GM12878 (cell line): ENCODE results near the gene FEN1. TPM values are rescaled to one million over a fixed set of nuclear protein-coding genes. Genes with fewer than 3 reads are reported as not detected.

Source experiments
- BCL11A ChIP-seq: IDR thresholded peaks from 2 replicates; pipeline ENCODE4 v1.6.1; 2011; ENCODE audit warnings: low read depth, low read length
- CHD4 ChIP-seq: fragments of 200-600 bp; sonication (generic); IDR thresholded peaks from 2 replicates; pipeline ENCODE4 v1.6.1; 2016; ENCODE audit warnings: mild to moderate bottlenecking
- CUX1 ChIP-seq: IDR thresholded peaks from 2 replicates; pipeline ENCODE4 v1.6.1; 2012; ENCODE audit warnings: improper control_type of control experiment, low read depth, low read length; ENCODE audit not compliant: insufficient replicate concordance
- ELK1 ChIP-seq: IDR thresholded peaks from 2 replicates; pipeline ENCODE4 v1.6.1; 2012; ENCODE audit warnings: low read depth, low read length, improper control_type of control experiment
- EP300 ChIP-seq, 2 experiments: fragments of 150-350 bp in 1 of 2; IDR thresholded peaks; 2 replicates each; pipeline ENCODE4 v1.6.1; 2011 to 2012; ENCODE audit warnings: low read depth in 2 of 2, low read length in 2 of 2, borderline replicate concordance in 1 of 2, improper control_type of control experiment in 1 of 2, inconsistent platforms in 1 of 2; ENCODE audit not compliant: control insufficient read depth in 1 of 2
- FOS ChIP-seq: IDR thresholded peaks from 3 replicates; pipeline ENCODE4 v1.6.1; 2011; ENCODE audit warnings: borderline replicate concordance; ENCODE audit not compliant: insufficient read length; ENCODE audit errors: extremely low read depth
- FOXM1 ChIP-seq: IDR thresholded peaks from 2 replicates; pipeline ENCODE4 v1.6.1; 2012; ENCODE audit warnings: low read depth, mild to moderate bottlenecking, inconsistent platforms, low read length, moderate library complexity
- GATAD2B ChIP-seq: fragments of 450-650 bp; conservative IDR thresholded peaks from 2 replicates; pipeline ENCODE4 v1.6.1; 2017; ENCODE audit warnings: low read depth, mild to moderate bottlenecking, moderate library complexity
- HDGF ChIP-seq: fragments of 450-650 bp; IDR thresholded peaks from 2 replicates; pipeline ENCODE4 v1.6.1; 2016; ENCODE audit warnings: antibody characterized with exemption
- JUNB ChIP-seq: IDR thresholded peaks from 2 replicates; pipeline ENCODE4 v1.6.1; 2016; ENCODE audit warnings: antibody characterized with exemption, mild to moderate bottlenecking
- MYB ChIP-seq: fragments of 150-350 bp; IDR thresholded peaks from 2 replicates; pipeline ENCODE4 v1.6.1; 2014; ENCODE audit warnings: mild to moderate bottlenecking, low read depth, low read length, borderline replicate concordance
- PAX5 ChIP-seq: IDR thresholded peaks from 2 replicates; pipeline ENCODE4 v1.6.1; 2011; ENCODE audit warnings: low read depth, low read length, borderline replicate concordance
- PML ChIP-seq: IDR thresholded peaks from 2 replicates; pipeline ENCODE4 v1.6.1; 2012; ENCODE audit warnings: low read length, inconsistent platforms
- POLR2AphosphoS5 ChIP-seq: IDR thresholded peaks from 2 replicates; pipeline ENCODE4 v1.6.1; 2011; ENCODE audit warnings: mild to moderate bottlenecking, low read length, inconsistent platforms
- RBBP5 ChIP-seq: fragments of 200-600 bp; sonication (generic); conservative IDR thresholded peaks from 2 replicates; pipeline ENCODE4 v1.6.1; 2016
- RCOR1 ChIP-seq: conservative IDR thresholded peaks from 2 replicates; pipeline ENCODE4 v1.6.1; 2012; ENCODE audit warnings: low read depth, low read length, improper control_type of control experiment
- SREBF1 ChIP-seq: IDR thresholded peaks from 2 replicates; pipeline ENCODE4 v1.6.1; 2012; ENCODE audit warnings: mild to moderate bottlenecking, low read length
- SRF ChIP-seq, 2 experiments: IDR thresholded peaks; 2 replicates each; pipeline ENCODE4 v1.6.1; 2011; ENCODE audit warnings: low read depth in 2 of 2, low read length in 2 of 2, mild to moderate bottlenecking in 1 of 2, moderate library complexity in 1 of 2
- SUZ12 ChIP-seq: fragments of 200-600 bp; sonication (generic); IDR thresholded peaks from one replicate; pipeline ENCODE4 v1.6.1; 2018; ENCODE audit warnings: antibody characterized with exemption, mild to moderate bottlenecking; ENCODE audit not compliant: unreplicated experiment
- TARDBP ChIP-seq: IDR thresholded peaks from 2 replicates; pipeline ENCODE4 v1.6.1; 2016; ENCODE audit warnings: borderline replicate concordance
- TBL1XR1 ChIP-seq: IDR thresholded peaks from 2 replicates; pipeline ENCODE4 v1.6.1; 2012; ENCODE audit warnings: low read depth, low read length, improper control_type of control experiment
- USF2 ChIP-seq: IDR thresholded peaks from 2 replicates; pipeline ENCODE4 v1.6.1; 2011; ENCODE audit warnings: low read depth, low read length, improper control_type of control experiment, borderline replicate concordance
- ZBED1 ChIP-seq: IDR thresholded peaks from 2 replicates; pipeline ENCODE4 v1.6.1; 2016; ENCODE audit warnings: borderline replicate concordance
- ZNF217 ChIP-seq: fragments of 450-650 bp; IDR thresholded peaks from 2 replicates; pipeline ENCODE4 v1.6.1; 2017; ENCODE audit warnings: antibody characterized with exemption, mild to moderate bottlenecking
- ZZZ3 ChIP-seq: IDR thresholded peaks from 2 replicates; pipeline ENCODE4 v1.6.1; 2011; ENCODE audit warnings: low read depth; ENCODE audit not compliant: control insufficient read depth, insufficient read length
- polyA plus RNA-seq, 11 experiments: library from polyadenylated mRNA; depleted of rRNA in 4 of 11; unstranded in 6 of 11; stranded (reverse) in 5 of 11; fragments of >200 nt; fragmentation: Nextera tagmentation in 4 of 11; fragmentation: Illumina TruSeq in 1 of 11; extraction: Ambion mirVana in 4 of 11; extraction: Trizol in 1 of 11; gene quantifications; 1 replicate in 1 of 11; 2 replicates in 10 of 11; pipeline versions ENCODE4 v1.2.1 to v1.2.3, GENCODE V29; 2011 to 2016; ENCODE audit warnings: inconsistent platforms in 2 of 11, missing spikeins in 2 of 11, low read depth in 1 of 11
- total RNA-seq, 4 experiments: library from RNA; depleted of rRNA in 3 of 4; stranded (reverse); fragments of >200 nt in 3 of 4; fragmentation: Illumina TruSeq in 1 of 4; extraction: Trizol in 1 of 4; gene quantifications; 2 replicates each; pipeline versions ENCODE4 v1.2.1 to v1.2.3, GENCODE V29; 2013 to 2021

The FEN1 gene
- total and polyA plus RNA-seq, 10 of the 15 experiments (the other 5 are each of a cell fraction or from before 2014, with no cell fraction given), result 54.8 to 282 (median 125) TPM

- 0 out of 2 replicates have a peak, but pooled peaks have one; percentile 34 for TF ChIP-seq ZNF217
- TF ChIP-seq SRF (IDR thresholded peaks at IDR 0.05; ENCODE audit: low read depth in 2 of 2, low read length in 2 of 2), result no peak
- TF ChIP-seq SREBF1, result no peak
- 0 out of 2 replicates have a peak, but pooled peaks have one; percentile 44 for TF ChIP-seq ELK1
- peak; percentile 40; the same call in 1 of the 2 replicates for TF ChIP-seq PAX5
- no peak for TF ChIP-seq CHD4
- TF ChIP-seq PML, result no peak
- TF ChIP-seq FOS, result no peak
- 0 out of 2 replicates have a peak, but pooled peaks have one; percentile 24 for TF ChIP-seq JUNB
- no peak for TF ChIP-seq USF2
- no peak for TF ChIP-seq SUZ12
- no peak for TF ChIP-seq FOXM1
- peak; percentile 98 for TF ChIP-seq GATAD2B
- TF ChIP-seq EP300 (IDR thresholded peaks at IDR 0.05; ENCODE audit: borderline replicate concordance in 1 of 2, control insufficient read depth in 1 of 2, low read depth in 2 of 2, low read length in 2 of 2), result peak; percentile 48 to 49; a peak in 3 of 4 replicates
- TF ChIP-seq MYB, result no peak
- TF ChIP-seq TARDBP, result no peak
- TF ChIP-seq BCL11A, result no peak; the same call in 1 of the 2 replicates
- TF ChIP-seq ZBED1, result no peak
- TF ChIP-seq POLR2AphosphoS5, result peak; percentile 55; the same call in 1 of the 2 replicates
- TF ChIP-seq ZZZ3, result no peak
- 0 out of 2 replicates have a peak, but pooled peaks have one; percentile 33 for TF ChIP-seq RCOR1
- TF ChIP-seq RBBP5, result no peak
- TF ChIP-seq CUX1, result peak; percentile 82
- peak; percentile 81; the same call in 1 of the 2 replicates for TF ChIP-seq TBL1XR1
- TF ChIP-seq HDGF, result peak; percentile 87
Measured at GRCh38 chr11:61756452-61757212, 36.1 kb upstream of the FEN1 start (continued).
